Muscle of back (tissue), 13 donors: Measurements from ENCODE around the gene MAP3K7. TPM values are rescaled to one million over a fixed set of nuclear protein-coding genes. Genes with fewer than 3 reads are reported as not detected.

Source experiments
- DNase-seq, 3 donors: peaks; one replicate each; pipeline versions ENCODE4 v3.0.0 to v3.0.0-alpha.2; 2013
- long read RNA-seq, 9 donors: transcript quantifications; one replicate each; lab custom pipeline, GENCODE V29; 2026
- polyA plus RNA-seq, 10 donors: library from polyadenylated mRNA; unstranded; fragments of 120-200 nt; gene quantifications; one replicate each; pipeline ENCODE4 v1.2.1, GENCODE V29; 2013; ENCODE audit not compliant: insufficient read length in 10 of 10

Gene MAP3K7
- polyA plus RNA-seq: 10 to 100 TPM; 32.7 to 45.4 (median 38.1) TPM
- long read RNA-seq, donor 1, full-length matches to known transcripts: 10 of 10 reads
- long read RNA-seq, donor 1, partial matches to known transcripts: 0 of 10 reads
- long read RNA-seq, donor 1, other reads (novel, unspliced or antisense): 0 of 10 reads
- long read RNA-seq, donor 2, full-length matches to known transcripts: 6 of 6 reads
- long read RNA-seq, donor 2, partial matches to known transcripts: 0 of 6 reads
- long read RNA-seq, donor 2, other reads (novel, unspliced or antisense): 0 of 6 reads
- long read RNA-seq, donor 3: 0 reads
- long read RNA-seq, donor 4, full-length matches to known transcripts: 11 of 11 reads
- long read RNA-seq, donor 4, partial matches to known transcripts: 0 of 11 reads
- long read RNA-seq, donor 4, other reads (novel, unspliced or antisense): 0 of 11 reads
- long read RNA-seq, donor 5, full-length matches to known transcripts: 7 of 13 reads
- long read RNA-seq, donor 5, partial matches to known transcripts: 6 of 13 reads
- long read RNA-seq, donor 5, other reads (novel, unspliced or antisense): 0 of 13 reads
- long read RNA-seq, donor 6, full-length matches to known transcripts: 15 of 21 reads
- long read RNA-seq, donor 6, partial matches to known transcripts: 6 of 21 reads
- long read RNA-seq, donor 6, other reads (novel, unspliced or antisense): 0 of 21 reads
- long read RNA-seq, donor 7, full-length matches to known transcripts: 9 of 9 reads
- long read RNA-seq, donor 7, partial matches to known transcripts: 0 of 9 reads
- long read RNA-seq, donor 7, other reads (novel, unspliced or antisense): 0 of 9 reads
- long read RNA-seq, donor 8, full-length matches to known transcripts: 5 of 5 reads
- long read RNA-seq, donor 8, partial matches to known transcripts: 0 of 5 reads
- long read RNA-seq, donor 8, other reads (novel, unspliced or antisense): 0 of 5 reads
- long read RNA-seq, donor 9, full-length matches to known transcripts: 1 of 1 reads
- long read RNA-seq, donor 9, partial matches to known transcripts: 0 of 1 reads
- long read RNA-seq, donor 9, other reads (novel, unspliced or antisense): 0 of 1 reads

DNA sequence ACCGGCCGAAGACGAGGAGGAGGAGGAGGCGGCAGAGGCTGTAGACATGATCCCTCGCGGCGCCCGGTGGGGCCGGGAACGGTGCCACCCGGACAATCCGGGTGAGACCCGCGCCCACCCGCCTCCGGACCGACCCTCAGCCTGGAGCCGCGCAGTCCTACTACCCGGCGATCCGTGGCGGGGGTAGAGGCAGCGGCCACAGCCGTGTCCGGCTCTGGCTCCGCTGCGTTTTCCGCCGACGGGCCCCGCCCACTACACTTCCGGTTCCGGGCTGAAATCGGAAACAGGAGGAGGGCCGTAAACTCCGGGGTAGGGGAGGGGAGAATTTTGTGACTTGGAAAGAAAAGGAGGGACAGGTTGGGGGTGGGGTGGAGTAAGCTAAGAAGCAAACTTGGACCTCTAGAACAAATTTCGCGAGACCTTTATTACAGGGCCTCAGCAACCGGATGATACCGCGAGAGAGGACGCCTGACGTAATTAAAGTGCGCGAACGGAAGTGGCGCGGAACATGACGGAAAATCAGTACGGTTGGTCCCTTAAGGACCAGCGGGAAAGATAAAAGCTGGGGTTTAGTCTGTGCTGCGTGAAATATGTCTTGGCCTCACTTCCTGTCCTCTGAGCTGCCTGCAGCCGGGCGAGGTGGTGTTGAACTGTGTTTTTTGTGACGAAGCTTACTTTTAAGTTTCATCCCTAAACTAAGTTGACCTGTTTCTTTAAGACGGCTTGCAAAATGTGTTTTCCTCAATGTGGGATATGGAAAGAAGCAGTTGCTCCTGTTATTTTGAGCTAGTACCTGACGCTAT is at the start of gene MAP3K7:
TSS of gene MAP3K7 (minus strand) at position 237 of the 803 bp plus-strand sequence. CDS start at position 48, 189 bp downstream.
- peak; percentile 98 for DNase-seq

DNA sequence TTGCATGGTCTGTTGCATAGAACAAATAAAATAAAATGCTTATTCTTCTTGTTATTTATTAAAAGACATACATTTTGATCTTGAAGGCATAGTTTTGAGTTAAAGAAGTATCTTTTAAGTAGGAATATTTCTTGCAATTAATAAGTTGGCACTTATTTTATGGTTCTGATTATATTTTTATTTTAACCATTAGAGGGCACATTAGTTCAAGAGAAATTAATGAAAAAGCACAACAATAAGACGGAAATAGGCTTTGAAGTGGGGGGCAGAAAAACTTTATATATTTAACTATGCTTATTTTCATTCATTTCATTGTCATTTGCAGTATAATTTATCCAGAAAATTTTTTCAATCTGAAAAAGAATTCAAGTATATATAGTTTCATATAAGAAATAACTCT is 44.2 kb upstream of the MAP3K7 start:
- DNase-seq: no peak

DNA sequence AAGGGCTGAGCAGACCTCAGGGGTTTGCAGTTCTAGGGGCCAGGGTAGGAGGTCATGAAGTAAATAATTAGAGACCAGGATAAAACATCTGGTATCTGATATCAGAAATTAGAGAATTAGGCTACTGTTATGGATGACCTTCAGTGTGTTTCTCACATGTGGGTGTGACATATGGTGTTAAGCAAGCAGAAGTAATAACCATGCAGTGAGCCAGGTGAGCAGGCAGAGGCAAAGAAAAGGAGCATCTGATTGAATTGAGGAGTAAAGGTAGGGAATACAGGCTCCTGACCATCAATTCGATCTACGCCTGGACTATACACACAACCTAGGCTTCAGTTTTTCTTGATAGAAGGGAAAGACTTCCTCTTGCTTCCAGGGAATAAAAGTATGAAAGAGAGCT is 34.7 kb upstream of the MAP3K7 start:
- no peak for DNase-seq

DNA sequence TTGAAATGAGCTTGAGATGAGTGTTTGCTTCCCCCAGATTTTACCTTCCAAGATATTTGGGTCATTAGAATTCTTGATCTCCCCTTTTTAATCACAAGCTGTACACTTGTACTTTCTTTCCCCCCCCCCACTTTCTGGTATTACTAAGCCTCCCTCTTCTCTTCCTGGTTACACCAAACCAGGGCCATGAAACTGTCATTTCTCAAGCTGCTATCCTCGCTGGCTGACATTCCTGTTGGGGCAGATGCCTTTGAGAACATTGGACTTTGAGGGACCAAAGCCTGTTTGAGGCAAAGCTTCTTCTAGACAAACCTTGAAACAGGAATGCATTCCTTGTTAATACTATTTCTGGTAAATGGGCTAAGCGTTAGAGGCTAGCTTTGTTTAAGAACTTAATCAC is 32.3 kb upstream of the MAP3K7 start:
- DNase-seq: no peak

DNA sequence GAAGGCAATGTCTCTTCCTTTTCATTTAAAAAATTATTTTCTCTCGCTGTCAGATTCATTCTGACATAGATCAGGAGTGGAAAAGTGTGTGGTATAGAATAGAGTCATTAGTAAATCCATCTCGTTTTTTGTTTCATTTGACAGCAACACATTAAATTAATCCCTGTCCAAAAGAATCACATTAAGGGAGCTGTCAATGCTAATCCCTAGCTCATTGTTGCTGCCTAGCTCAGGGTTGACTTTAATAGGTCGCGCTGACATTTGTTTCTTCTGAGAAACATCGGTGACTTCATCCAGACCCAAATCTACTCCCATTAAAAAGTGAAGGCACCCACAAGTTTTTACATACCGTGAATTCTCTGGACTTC is 25.4 kb upstream of the MAP3K7 start:
- no peak for DNase-seq

DNA sequence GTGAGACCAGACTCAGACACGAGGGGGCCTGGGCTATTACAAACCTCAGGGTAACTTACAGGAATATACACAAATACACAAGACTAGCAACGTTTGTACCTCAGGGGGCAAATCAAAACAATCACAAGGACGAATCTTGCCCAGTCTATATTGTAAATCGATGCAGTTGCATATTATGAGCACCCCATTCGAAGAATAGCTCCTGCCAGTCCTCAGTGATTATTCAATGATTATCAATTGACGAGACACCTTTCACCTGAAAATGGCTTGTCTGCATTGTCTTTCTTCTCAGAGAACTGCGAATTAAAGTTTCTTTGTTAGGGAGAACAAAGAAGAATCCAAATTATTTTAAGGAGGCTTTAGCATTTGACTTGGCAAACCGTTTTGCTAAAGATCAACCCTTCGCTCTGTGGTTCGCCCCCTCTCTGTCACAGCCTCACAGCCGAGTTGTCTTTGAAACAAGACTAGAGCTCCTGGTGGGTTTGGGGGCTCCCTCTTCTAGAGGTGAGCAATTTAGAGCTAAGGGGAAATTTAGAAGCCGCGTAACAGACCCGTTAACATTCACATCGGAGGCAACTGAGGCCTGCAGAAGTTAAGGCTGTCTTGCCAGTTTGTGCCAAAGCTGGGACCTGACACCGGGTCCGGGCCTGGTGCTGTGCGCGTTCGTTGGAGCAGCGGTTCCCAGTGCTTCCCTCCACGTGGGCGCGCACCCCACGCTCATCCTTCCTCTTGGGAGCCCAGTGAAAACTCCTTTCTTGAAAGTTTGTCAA is 24.9 kb upstream of the MAP3K7 start:
- DNase-seq: peak in 1 of 3 donors; percentile 22

DNA sequence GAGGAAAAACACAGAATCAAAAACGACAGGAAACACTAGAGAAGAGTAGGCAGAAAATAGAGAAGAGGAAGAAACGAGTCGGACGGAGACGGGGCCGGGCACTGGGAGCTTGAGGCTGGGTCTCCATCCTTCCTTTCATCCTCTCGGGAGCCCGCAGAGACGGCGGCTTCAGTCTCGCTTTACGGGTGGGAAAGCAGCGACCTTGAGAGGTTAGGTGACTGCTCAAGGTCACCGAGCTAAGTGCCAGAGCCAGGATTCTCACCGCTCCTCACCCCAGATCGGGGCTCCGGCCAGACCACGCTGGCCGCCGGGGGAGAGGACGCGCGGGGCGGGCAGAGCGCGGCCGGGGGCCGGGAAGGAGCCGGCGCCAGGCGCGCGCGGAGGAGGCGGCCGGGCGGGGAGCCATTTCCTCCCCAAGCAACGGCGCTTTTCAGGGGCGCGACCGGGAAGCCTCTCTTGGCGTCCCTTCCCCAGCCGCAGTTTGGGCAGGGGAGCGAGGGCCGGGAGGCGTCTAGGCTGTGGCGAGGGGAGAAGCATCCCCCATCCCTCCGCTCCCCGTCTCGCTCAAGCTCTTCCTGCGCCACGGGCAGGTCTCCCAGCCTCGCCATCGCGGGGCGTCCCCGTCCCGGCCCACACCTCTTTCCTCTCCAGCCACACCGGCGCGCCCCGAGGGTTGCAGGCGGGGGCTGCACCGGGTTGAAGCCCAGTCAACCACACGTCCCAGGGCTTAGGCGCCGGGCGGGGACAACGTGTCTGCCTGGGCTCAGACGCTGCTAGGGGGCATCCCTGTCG is 24.1 kb upstream of the MAP3K7 start:
- DNase-seq: peak; percentile 6 to 89 (median 63)

DNA sequence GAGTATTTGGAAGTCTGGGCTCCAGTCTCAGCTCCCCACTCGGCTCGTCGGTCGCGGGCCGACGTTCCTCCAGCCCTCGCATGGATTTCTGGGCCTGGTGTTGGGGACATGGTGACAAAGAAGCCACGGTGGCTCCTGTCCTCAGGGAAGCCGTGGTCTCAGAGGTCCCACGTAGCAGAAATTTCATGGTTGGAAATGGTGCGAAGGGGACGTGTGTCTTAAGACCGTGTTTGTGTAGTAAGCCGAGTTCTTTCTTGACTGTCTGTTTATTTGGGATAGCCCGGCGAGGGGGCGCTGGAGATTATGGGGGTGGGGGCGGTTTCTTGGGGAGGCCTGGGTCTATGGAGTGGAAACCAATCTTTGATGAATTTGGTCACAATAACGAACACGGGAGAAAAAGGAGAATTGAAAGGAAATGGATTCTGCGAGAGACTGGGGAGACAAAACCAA is 23.5 kb upstream of the MAP3K7 start:
- DNase-seq: peak; percentile 7 to 83 (median 40)

DNA sequence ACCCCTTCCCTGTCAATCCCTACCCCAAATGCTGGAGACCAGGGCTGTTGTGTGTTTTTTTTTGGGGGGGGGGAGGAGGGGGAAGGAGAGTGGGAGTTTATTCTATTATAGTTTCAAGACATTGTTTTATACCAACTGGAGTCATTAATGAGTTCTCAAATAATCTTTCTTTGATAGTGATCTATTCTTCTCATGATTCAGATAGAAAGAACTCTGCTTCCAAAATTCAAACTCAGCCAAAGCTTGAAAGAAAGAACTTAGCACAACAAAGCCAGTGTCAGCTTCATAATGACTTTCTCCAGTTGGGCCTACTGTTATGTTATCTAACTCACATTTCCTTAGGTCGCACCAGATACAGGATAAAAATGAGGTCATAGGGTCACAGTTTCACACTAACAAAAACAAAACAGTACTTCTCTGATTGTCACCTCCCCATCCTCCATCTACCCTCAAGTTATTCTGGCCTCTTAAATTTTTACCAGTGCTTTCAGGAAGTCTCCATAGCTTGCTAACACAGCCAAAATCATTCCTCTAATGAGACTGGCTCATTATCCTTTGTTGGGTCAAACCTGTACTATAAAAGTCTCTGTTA is 19.0 kb upstream of the MAP3K7 start:
- no peak for DNase-seq

DNA sequence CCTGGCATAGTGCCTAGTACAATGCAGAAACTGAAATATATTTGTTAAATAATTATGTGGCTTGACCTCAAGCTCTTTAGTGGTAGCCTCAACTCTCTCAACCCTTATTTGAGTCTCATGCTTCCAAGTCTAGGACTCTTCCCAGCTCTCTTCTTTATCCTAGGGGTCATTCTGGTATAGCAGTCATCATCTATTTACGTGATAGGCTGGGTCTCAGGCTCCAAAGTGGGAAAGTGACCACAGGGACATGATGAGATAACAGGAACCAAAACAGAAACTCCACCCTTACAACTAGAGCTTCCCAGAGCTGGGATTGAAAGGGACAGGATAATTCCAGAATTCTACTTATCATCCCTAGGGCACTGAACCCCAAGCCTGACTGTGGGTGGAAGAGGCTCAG is 17.7 kb upstream of the MAP3K7 start:
- no peak for DNase-seq

DNA sequence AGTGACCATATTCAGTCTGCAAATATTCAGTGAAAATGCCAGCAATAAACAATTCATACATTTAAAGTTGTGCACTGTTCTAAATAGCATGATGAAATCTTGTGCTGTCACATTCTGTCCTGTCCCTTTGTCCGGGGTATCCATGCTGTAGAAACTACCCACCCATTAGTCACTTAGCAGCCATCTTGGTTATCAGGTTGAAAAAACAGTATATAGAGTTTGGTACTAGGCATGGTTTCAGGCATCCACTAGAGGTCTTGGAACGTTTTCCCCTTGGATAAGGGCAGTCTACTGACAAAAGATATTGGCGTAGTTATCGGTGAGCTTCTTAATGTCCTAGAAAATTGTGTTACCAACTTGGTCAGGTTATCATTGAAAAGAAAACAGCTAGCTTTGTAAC is 12.3 kb upstream of the MAP3K7 start:
- DNase-seq: no peak

DNA sequence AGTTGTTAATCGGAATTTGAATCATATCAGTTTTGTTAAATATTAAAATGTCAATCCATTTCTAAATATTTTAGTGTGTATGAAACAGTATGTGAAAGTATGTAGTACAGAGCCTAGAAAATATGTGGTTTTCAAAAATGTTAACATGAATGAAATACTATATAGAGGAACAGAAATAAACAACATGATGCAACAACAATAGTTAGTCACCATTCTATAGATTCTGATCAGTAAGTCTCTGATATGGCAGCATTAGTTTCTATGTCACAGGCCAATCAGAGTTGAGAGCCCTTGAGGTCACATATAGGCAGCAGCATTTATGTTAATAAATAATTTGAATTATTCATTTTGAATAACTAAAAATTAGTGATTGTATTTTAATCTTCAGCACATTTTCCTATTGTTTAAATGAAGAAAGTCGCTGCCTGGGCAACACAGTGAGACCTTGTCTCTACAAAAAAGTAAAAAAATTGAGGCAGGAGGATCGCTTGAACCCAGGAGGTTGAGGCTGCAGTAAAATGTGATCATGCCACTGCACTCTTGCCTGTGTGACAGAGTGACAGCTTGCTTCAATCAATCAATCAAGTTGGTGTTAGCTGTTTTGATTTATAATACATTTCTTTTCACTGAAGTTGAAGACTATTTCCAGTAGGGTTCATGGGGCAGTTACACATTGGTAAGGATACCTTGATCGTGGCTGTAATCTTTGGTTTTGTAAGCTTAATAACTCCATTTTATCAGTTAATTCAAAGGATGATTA is 11.5 kb upstream of the MAP3K7 start:
- no peak for DNase-seq

DNA sequence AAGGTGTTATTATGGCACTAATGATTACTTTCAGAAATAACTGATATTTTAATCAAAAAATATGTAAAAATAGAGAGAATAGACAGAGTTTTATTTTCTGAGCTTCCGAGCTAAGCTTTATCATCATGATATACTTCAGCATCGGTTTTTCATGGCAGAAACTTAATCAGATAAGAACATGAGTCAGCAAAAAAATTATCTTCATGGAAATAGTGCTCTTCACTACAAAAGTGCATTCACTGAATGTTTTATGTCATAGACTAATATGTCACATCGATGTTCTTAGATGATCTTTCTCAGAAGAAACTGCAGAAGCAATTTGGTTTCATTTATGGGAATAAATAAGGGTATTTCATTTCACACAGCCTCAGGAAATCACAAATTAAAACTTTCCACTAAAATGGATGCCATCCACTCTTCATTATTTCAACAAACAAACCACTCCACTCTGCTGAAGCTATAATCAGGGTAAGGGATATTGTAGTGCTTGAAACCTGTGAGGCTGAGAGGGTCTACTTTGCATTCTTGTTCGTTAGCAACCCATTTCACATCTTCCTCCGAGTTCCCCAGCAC is 10.2 kb upstream of the MAP3K7 start:
- no peak for DNase-seq

DNA sequence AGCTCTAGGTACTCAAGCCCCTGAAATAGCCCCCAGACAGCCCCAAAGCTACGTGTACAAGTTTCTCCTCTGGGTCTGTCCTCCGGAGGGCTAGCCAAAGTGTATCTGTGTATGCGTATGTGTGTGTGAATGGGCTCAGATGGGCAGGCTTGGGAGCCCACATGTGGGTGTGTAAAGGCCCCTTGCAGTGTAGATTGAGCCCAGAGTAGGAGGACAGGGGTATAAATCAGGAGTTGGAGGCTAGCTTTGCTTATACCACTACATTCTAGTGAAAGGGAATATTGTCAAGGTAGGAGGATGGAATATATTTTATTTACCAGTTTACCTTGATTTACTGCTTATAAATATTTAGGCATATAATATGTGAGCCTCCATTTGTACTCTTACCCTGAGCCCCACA is 9.0 kb upstream of the MAP3K7 start:
- DNase-seq: no peak

DNA sequence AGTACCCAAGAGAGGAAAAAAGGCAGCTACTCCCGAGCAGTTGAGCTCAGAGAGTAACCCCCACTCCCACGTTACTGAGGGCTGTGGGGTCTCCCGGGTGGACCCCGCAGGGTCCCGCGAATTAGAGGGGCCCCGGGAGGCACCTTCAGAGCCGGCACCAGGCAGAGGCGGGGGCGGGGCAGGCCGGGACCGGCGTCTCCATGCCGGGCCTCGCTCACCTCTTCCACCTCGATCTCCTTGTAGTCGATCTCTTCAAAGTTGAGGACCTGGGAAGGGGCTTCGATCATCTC is 381 bp downstream of the MAP3K7 start:
- DNase-seq: peak in 2 of 3 donors; percentile 3 to 61

DNA sequence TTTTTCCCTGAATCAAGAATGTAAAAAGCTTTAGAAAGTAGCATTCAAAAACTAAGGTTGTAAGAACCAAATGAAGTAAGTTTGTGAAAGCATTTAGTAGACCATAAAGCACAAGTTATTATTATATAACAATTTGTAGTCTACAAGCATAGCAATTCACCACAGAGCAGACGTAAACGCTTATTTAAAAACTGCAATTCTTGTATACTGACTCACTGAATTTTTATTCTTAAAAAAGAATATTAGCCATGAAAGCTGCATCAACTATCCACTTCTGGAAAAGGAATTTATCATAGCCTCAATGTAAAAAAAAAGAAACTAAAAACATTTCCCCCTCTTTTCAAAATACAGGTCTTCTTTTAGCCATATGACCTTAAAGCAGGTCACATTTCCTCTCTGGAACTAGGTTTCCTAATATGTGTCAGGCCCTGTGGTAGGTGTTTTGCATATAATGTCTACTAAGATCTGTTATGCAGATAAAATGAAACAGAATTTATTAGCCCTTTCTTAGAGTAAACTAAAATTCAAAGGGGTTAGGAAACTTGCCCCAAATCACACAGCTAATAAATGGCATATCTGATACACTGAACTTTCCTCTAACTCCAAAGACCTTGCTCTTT is 2.1 kb downstream of the MAP3K7 start:
- DNase-seq: no peak

DNA sequence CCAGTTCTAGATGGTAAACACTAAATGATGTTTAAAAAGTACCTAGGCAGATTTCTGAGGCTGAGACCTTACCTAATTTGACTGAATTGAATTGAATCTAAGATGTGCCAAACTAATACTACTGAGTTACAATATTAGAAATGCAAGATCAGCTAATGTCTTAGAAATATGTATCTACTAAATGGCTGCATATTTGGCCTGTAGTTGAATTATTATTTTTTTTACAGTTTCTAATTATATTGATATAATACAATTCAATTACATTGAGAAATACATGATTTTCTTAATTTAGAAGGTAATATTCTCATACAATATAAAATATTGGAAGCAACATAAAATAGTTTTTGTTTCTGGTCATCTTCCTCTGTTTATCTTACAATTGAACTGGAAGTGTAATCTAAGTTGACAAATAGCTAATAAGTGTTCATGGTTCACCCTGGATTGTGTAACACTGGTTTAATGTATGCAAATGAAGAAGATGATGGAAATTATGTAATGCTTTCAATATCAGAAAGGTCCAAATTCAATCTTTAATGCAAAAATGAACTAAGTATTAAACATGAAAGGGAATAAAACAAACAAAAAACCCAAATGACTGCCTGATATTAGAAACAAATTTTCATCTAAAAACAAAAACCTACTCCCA is 2.9 kb downstream of the MAP3K7 start:
- DNase-seq: no peak
